ENCODE data around the gene MSLN.

MSLN gene

DNA sequence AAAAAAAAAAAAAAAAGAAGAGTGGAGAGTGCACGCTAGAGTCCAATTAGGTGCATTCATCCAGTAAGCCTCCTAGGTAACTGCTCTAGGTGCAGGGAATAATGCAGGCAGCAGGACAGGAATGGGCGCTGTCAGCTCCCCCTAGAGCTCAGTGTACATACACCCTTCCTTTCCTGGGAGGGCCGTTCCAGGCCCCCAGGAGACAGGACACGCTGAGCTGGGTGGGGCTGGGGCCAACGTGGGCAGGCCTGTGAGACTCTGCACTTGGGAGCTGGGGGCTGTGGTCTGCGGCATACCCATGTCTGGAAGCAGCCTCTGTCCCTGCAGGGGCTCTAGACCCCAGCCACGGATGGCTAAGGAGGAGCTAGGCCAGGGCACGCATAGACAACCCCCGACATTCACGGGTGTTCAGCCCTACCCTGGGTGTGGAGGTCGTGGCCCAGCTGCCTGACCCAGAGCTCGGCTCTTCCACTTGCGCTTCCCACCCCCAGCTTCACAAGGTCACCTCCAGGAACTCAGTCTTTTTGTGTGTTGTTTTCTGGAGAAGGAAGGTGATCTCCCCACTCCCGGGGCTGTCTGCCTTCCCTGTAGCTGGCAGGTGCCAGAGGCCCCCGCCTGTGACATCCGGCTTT lies 40.6 kb upstream of the MSLN start:
- Histone ChIP-seq H3K79me2 (ENCODE audit: insufficient read depth, low read length) (peaks cover 18% of the 10 kb centered on the region), H3K9ac (ENCODE audit: low read depth, low read length) (peak overlapping the region; percentile 79), H4K20me1 (ENCODE audit: insufficient read depth, low read length) (peaks cover 53% of the 10 kb centered on the region), H2AFZ (ENCODE audit: low read depth, low read length) (no peak overlapping the region), H3K4me2 (ENCODE audit: insufficient read depth, low read length) (peak overlapping the region; percentile 86), H3K36me3 (ENCODE audit: insufficient read depth, low read length) (peaks cover 12% of the 10 kb centered on the region; the same call in 1 of the 2 replicates), H3K4me1 (ENCODE audit: insufficient read depth, low read length) (peaks cover 68% of the 10 kb centered on the region), H3K27ac (ENCODE audit: low read length) (peak overlapping the region; percentile 79), H3K27me3 (ENCODE audit: insufficient read depth, low read length, poor library complexity) (peaks cover 6% of the 10 kb centered on the region), H3K9me3 (ENCODE audit: insufficient read depth, low read length, severe bottlenecking) (no peaks in the 10 kb centered on the region), H3K4me3 (ENCODE audit: low read depth in 1 of 2, low read length in 2 of 2) (peak overlapping the region in 1 of 2 experiments; percentile 67; a peak in 2 of 4 replicates)
- peak; percentile 15 for ATAC-seq (ENCODE audit: insufficient read depth, low read depth)
- no peak for TF ChIP-seq EZH2 (IDR thresholded peaks at IDR 0.05; ENCODE audit: borderline replicate concordance, low read depth, low read length, severe bottlenecking)
- peak; percentile 51 for TF ChIP-seq CTCF (IDR thresholded peaks at IDR 0.05; ENCODE audit: borderline replicate concordance, extremely low read depth, low read length, poor library complexity, severe bottlenecking)
- peak; percentile 45 for DNase-seq

- ATAC-seq (ENCODE audit: insufficient read depth, low read depth): peak; percentile 71
- Histone ChIP-seq H3K4me1 (ENCODE audit: insufficient read depth, low read length) (peaks cover 64% of the 10 kb centered on the region), H3K27ac (ENCODE audit: low read length) (peak overlapping the region; percentile 79), H3K36me3 (ENCODE audit: insufficient read depth, low read length) (peaks cover 12% of the 10 kb centered on the region; the same call in 1 of the 2 replicates), H2AFZ (ENCODE audit: low read depth, low read length) (peak overlapping the region; percentile 67), H4K20me1 (ENCODE audit: insufficient read depth, low read length) (peaks cover 59% of the 10 kb centered on the region), H3K9me3 (ENCODE audit: insufficient read depth, low read length, severe bottlenecking) (no peaks in the 10 kb centered on the region), H3K79me2 (ENCODE audit: insufficient read depth, low read length) (peaks cover 14% of the 10 kb centered on the region), H3K27me3 (ENCODE audit: insufficient read depth, low read length, poor library complexity) (peaks cover 6% of the 10 kb centered on the region), H3K4me3 (ENCODE audit: low read depth in 1 of 2, low read length in 2 of 2) (peak overlapping the region; percentile 28 to 67; a peak in 3 of 4 replicates), H3K9ac (ENCODE audit: low read depth, low read length) (peak overlapping the region; percentile 79), H3K4me2 (ENCODE audit: insufficient read depth, low read length) (peak overlapping the region; percentile 86)
- no peak for TF ChIP-seq EZH2 (IDR thresholded peaks at IDR 0.05; ENCODE audit: borderline replicate concordance, low read depth, low read length, severe bottlenecking)
- TF ChIP-seq CTCF (IDR thresholded peaks at IDR 0.05; ENCODE audit: borderline replicate concordance, extremely low read depth, low read length, poor library complexity, severe bottlenecking): peak; percentile 21
- DNase-seq: peak; percentile 88
Observed at GRCh38 chr16:720447-720989, 40.0 kb upstream of the MSLN start.

GRCh38 chr16:720990-721764 lies 39.4 kb upstream of the MSLN start, which contains the start of gene ANTKMT:
Gene ANTKMT (plus strand): TSS chr16:721146. CDS start chr16:721275, 129 bp downstream.
- DNase-seq: peak; percentile 81
- ATAC-seq (ENCODE audit: insufficient read depth, low read depth): peak; percentile 68

More at GRCh38 chr16:720990-721764, 39.4 kb upstream of the MSLN start, which contains the start of gene ANTKMT:
- Histone ChIP-seq H3K27me3 (ENCODE audit: insufficient read depth, low read length, poor library complexity) (peaks cover 6% of the 10 kb centered on the region), H3K9ac (ENCODE audit: low read depth, low read length) (peak within 1 kb of the TSS; percentile 79), H2AFZ (ENCODE audit: low read depth, low read length) (peak within 1 kb of the TSS; percentile 67), H3K4me1 (ENCODE audit: insufficient read depth, low read length) (peaks cover 57% of the 10 kb centered on the region), H3K4me3 (ENCODE audit: low read depth in 1 of 2, low read length in 2 of 2) (peak within 1 kb of the TSS; percentile 28 to 67; a peak in 3 of 4 replicates), H3K36me3 (ENCODE audit: insufficient read depth, low read length) (peaks cover 12% of the 10 kb centered on the region; the same call in 1 of the 2 replicates), H3K4me2 (ENCODE audit: insufficient read depth, low read length) (peak within 1 kb of the TSS; percentile 86), H4K20me1 (ENCODE audit: insufficient read depth, low read length) (peaks cover 60% of the 10 kb centered on the region), H3K79me2 (ENCODE audit: insufficient read depth, low read length) (peaks cover 7% of the 10 kb centered on the region), H3K9me3 (ENCODE audit: insufficient read depth, low read length, severe bottlenecking) (no peaks in the 10 kb centered on the region), H3K27ac (ENCODE audit: low read length) (peak within 1 kb of the TSS; percentile 79)
- TF ChIP-seq CTCF (IDR thresholded peaks at IDR 0.05; ENCODE audit: borderline replicate concordance, extremely low read depth, low read length, poor library complexity, severe bottlenecking) (no peak), EZH2 (IDR thresholded peaks at IDR 0.05; ENCODE audit: borderline replicate concordance, low read depth, low read length, severe bottlenecking) (no peak)
